Nephron progenitor cell (in vitro differentiated cells): ENCODE measurements around the gene ITGB8.

Source experiments
- DNase-seq: peaks from one replicate; pipeline ENCODE4 v3.0.0; 2021
- H3K27ac Mint-ChIP-seq: 2 replicates; pipeline ENCODE4 v1.8.0; 2021; ENCODE audit warnings: mild to moderate bottlenecking, moderate library complexity, mixed read lengths
- H3K27me3 Mint-ChIP-seq: 2 replicates; pipeline ENCODE4 v1.8.0; 2021; ENCODE audit warnings: mild to moderate bottlenecking, low read depth, mixed read lengths; ENCODE audit not compliant: poor library complexity
- H3K36me3 Mint-ChIP-seq: 2 replicates; pipeline ENCODE4 v1.8.0; 2021; ENCODE audit warnings: low read depth, mixed read lengths
- H3K4me1 Mint-ChIP-seq: 2 replicates; pipeline ENCODE4 v1.8.0; 2021; ENCODE audit warnings: mixed read lengths
- H3K4me3 Mint-ChIP-seq: 2 replicates; pipeline ENCODE4 v1.8.0; 2021; ENCODE audit warnings: mild to moderate bottlenecking, moderate library complexity, mixed read lengths
- H3K9me3 Mint-ChIP-seq: 2 replicates; pipeline ENCODE4 v1.8.0; 2021; ENCODE audit warnings: mild to moderate bottlenecking, moderate library complexity, mixed read lengths
- TF ChIP-seq, protein P1 (sequence below): fragments of 200-600 bp; sonication (generic); IDR thresholded peaks from 2 replicates; pipeline ENCODE4 v1.5.0; 2021; ENCODE audit warnings: antibody characterized with exemption

ITGB8 gene

DNA sequence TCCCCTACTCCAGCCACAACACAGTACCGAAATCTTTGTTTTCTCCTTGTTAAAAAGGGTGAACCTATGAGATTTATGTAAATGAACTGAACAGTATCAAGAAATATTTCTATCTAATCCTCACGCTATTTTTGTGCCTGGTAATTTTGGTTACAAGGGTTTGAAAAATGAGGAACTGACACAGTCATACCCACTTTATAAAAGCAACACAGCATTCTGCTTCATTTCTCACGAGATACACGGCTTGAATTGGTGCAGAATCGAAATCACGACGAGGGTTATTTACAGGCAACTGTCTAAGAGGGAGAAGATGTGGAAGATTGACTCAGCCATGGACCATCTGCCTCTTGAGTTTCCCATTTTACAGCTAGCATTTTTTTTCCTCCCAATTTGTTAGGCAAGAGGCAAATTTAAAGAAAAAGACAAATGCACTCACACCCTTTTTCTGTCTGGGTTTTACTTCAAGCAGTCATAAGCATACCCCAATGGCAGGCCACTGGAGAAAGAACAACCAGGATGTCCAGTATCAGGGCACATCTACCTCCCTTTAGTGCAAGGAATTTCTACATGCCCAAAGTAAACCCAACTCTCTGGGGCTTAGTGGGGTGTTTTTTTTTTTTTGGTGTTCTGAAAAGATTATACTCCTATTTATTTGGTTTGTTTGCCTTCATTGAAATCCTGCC is 108.1 kb downstream of the ITGB8 start:
- DNase-seq, result no peak
- no peaks in the 10 kb centered on the region for H3K9me3 Mint-ChIP-seq
- no peaks in the 10 kb centered on the region for H3K4me1 Mint-ChIP-seq
- H3K27me3 Mint-ChIP-seq, result no peaks in the 10 kb centered on the region
- H3K36me3 Mint-ChIP-seq, result no peaks in the 10 kb centered on the region
- no peak overlapping the region for H3K4me3 Mint-ChIP-seq
- TF ChIP-seq, protein P1, sequence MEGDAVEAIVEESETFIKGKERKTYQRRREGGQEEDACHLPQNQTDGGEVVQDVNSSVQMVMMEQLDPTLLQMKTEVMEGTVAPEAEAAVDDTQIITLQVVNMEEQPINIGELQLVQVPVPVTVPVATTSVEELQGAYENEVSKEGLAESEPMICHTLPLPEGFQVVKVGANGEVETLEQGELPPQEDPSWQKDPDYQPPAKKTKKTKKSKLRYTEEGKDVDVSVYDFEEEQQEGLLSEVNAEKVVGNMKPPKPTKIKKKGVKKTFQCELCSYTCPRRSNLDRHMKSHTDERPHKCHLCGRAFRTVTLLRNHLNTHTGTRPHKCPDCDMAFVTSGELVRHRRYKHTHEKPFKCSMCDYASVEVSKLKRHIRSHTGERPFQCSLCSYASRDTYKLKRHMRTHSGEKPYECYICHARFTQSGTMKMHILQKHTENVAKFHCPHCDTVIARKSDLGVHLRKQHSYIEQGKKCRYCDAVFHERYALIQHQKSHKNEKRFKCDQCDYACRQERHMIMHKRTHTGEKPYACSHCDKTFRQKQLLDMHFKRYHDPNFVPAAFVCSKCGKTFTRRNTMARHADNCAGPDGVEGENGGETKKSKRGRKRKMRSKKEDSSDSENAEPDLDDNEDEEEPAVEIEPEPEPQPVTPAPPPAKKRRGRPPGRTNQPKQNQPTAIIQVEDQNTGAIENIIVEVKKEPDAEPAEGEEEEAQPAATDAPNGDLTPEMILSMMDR, result no peak
- H3K27ac Mint-ChIP-seq, result no peak overlapping the region

DNA sequence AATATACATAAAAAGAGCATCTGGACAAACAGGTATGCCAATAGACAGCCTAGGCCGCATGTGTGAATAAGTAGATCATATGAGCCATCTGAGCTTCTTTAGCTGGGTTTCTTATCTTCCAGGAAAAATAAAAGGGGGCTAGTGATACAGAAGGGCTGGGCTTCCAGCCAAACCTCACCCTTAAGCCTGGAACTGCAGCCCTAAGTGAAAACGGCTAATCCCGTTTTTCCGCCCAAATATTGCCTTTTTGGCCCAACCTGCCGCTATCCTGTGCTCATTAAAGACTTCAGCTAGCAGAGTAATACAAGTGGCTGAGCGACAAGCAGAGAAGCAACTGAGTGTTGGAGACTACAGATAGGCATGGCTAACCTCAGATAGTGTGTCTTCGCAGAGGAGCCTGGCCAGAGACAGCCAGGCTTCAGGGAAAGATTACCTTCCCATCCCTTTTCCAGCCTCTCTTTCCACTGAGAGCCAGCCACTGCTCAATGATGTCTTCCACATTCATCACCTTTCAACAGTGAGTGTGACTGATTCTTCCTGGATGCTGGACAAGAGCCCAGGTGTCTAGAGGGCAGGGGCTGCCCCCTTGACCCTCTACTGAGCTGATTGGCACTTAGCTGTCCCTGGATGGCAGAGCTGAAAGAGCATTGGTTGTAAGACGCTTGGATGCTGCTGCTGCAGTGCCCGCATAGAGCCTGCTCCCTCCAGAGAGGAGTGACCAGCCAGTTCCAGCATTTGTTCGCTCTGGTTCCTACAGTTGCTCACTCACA is 108.9 kb downstream of the ITGB8 start:
- H3K9me3 Mint-ChIP-seq, result peaks cover 3% of the 10 kb centered on the region
- no peak overlapping the region for H3K4me3 Mint-ChIP-seq
- no peak for DNase-seq
- no peaks in the 10 kb centered on the region for H3K4me1 Mint-ChIP-seq
- H3K27me3 Mint-ChIP-seq, result no peaks in the 10 kb centered on the region
- TF ChIP-seq, protein P1, result no peak
- H3K27ac Mint-ChIP-seq, result no peak overlapping the region
- no peaks in the 10 kb centered on the region for H3K36me3 Mint-ChIP-seq

DNA sequence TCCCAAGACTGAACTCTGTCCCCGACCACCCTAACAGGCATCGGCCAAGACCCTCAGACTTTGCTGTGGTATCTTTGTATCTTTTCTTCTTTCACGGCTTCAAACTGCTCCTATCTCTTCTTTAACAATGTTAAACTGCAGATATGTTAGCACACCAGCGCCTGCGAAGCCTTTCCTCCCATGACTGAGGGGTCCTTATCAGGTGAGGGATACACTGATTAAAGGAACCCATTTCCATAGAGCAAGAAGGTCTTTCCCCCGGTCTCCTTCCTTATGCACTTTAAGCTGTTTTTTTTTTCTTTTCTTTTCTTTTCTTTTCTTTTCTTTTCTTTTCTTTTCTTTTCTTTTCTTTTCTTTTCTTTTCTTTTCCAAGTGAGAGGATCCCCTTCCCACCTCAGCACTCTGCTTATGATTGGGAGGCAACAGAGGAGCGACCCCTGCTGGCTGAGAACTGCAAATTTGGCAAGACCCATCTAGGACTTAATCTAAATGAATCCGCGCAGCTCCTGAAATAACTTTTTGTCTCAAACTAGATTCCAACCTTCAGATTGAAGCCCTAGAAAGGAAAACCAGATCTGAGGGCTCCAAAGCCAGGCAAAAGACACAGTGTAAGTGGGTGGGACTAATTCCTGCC is 109.9 kb downstream of the ITGB8 start:
- DNase-seq, result peak; percentile 44
- Mint-ChIP-seq H3K27me3 (no peaks in the 10 kb centered on the region), H3K27ac (no peak overlapping the region)

DNA sequence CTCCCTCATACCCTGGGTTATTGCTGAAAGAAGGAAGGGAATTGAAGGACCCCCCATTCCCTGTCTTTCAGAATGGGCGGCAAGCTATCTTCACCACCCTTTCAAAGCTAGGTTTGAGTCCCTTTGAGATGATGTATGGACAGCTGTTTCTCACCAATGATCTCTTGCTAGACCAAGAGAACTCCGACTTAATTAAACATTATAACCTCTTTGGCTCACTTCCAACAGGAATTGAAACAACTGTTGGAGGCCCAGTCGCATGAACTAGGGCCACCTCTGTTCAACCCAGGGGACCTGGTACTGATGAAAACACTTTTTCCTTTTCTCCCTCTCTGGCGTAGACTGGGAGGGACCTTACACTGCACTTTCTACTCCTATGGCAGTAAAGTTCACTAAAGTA is 110.6 kb downstream of the ITGB8 start:
- TF ChIP-seq, protein P1, result no peak
- H3K27ac Mint-ChIP-seq, result no peak overlapping the region
- H3K4me1 Mint-ChIP-seq, result no peaks in the 10 kb centered on the region
- peaks cover 8% of the 10 kb centered on the region for H3K9me3 Mint-ChIP-seq
- H3K4me3 Mint-ChIP-seq, result no peak overlapping the region
- DNase-seq, result no peak
- no peaks in the 10 kb centered on the region for H3K27me3 Mint-ChIP-seq
- no peaks in the 10 kb centered on the region for H3K36me3 Mint-ChIP-seq

More for the DNA sequence above, 109.9 kb downstream of the ITGB8 start:
- no peaks in the 10 kb centered on the region for H3K36me3 Mint-ChIP-seq
- no peak overlapping the region for H3K4me3 Mint-ChIP-seq
- peaks cover 8% of the 10 kb centered on the region for H3K9me3 Mint-ChIP-seq
- TF ChIP-seq, protein P1, result peak; percentile 38
- no peaks in the 10 kb centered on the region for H3K4me1 Mint-ChIP-seq

DNA sequence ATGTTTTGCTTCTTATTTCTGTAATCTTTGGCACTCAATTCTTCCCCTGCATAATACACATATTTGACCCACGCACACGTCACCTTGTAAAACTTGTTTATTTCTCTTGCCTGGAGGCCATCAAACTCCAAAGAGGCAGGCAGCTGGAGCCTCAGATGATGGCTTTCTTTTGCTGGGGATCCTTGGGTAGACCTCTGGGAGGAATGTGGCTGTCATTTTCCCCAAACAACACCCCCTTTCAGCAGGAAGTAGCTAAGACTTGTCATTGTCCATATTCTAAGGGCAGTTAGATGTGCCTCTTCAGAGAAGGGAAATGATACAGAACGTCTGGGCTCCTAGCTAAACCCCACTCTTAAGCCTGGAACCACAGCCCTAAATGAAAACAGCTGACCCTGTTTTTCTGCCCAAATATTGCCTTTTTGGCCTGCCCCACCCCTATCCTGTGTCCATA is 111.3 kb downstream of the ITGB8 start:
- TF ChIP-seq, protein P1, result no peak
- Mint-ChIP-seq H3K4me1 (no peaks in the 10 kb centered on the region), H3K27me3 (no peaks in the 10 kb centered on the region), H3K27ac (no peak overlapping the region), H3K36me3 (no peaks in the 10 kb centered on the region), H3K4me3 (no peak overlapping the region), H3K9me3 (peaks cover 8% of the 10 kb centered on the region)
- no peak for DNase-seq
